Right ventricle myocardium inferior (tissue), 1 donor: Measurements from ENCODE around the gene CSNK1D. TPM values are rescaled to one million over a fixed set of nuclear protein-coding genes. Genes with fewer than 3 reads are reported as not detected.
A peak's percentile ranks its signal among the peaks of the same experiment; 100 is the strongest.

ENCODE experiments used
- ATAC-seq: fragments of 200-7000 bp; cut with Tn5 transposase; one replicate; pipeline ENCODE4 v1.9.1; 2020; ENCODE audit warnings: mild to moderate bottlenecking, moderate library complexity
- DNase-seq: peaks from one replicate; pipeline ENCODE4 v3.0.0; 2021; ENCODE audit errors: missing footprints
- intact Hi-C: fragments of 100-400 bp; cut with DNase I; formaldehyde crosslinking; loops from one replicate; pipeline ENCODE4 v1.11.0; 2022
- long read RNA-seq: library from polyadenylated mRNA; unstranded; transcript quantifications from one replicate; pipeline ENCODE4 v2.0.0, GENCODE V29; 2021
- total RNA-seq: library from RNA; stranded (reverse); fragmentation: NEBNext Ultra II Directional; extraction: Animal tissue kit (Norgen Biotek cat#: 25700); gene quantifications from one replicate; pipeline ENCODE4 v1.2.1, GENCODE V29; 2021
- donor health status: DM: no; HTN: yes; CAD: no; lungs with severe emphysema.

CSNK1D gene
- total RNA-seq, result 62.6 TPM
- long read RNA-seq, transcript CSNK1D-203 (10 exons, 2,047 nt), result major isoform, 5 of 21 reads
- long read RNA-seq, partial matches to known transcripts, result 1 of 21 reads
- long read RNA-seq, other reads (novel, unspliced or antisense), result 12 of 21 reads

GRCh38 chr17:82273327-82274133 lies at the start of gene CSNK1D:
TSS of gene CSNK1D (minus strand) at chr17:82273700. CDS start at chr17:82273381, 319 bp downstream.
- intact Hi-C loops, result loop anchor here (1.0 to 5.0 kb wide), 2 partner anchors 19 to 41 kb away; no protein-coding TSS in a partner anchor
- ATAC-seq (peak; percentile 95), DNase-seq (peak; percentile 96)

DNA sequence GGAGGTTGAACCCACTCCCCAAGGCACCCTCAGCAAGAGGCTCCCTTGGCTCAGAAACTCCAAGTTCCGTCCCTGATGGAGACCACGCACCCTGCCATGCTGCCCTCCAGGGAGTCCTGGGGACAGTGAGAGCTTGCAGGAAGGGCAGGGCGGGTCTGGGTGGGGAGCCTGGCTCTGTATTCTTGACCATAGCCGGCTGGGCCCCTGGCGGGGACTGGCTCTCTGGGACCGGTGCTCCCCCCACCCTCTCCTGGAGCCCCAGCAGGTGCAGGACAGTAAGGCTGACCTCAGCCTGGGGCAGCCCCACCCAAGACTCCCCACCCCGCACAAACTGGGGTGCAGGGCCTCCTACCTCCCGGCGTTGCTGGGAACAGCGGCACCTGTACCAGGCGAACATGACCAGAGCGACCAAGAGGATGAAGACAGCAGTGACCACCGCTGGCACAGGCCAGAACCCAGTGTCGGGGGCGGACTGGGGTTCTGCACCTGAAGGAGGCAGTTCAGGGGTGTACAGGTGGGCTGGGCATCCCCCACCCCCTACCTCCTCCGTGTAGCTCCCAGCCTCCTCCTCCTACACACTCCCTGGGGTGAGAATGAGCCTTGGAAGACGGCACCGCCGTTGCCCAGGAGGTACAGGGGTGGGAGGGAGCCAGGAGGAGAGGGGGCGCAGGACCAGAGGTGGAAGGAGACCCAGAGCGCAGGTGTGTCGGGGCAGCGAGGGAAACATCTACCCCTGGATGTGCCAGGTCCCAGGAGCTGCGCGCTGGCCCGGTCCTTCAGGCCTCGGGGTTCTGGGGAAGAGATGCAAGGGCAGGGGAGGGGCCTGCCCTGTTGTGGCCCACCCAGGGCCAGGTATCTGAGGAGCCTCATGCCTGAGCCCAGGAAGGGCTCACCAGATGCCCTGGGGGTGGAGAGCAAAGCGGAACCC lies 49.3 kb upstream of the CSNK1D start:
- DNase-seq (no peak), ATAC-seq (no peak)
- intact Hi-C loops, result no loop called here

DNA sequence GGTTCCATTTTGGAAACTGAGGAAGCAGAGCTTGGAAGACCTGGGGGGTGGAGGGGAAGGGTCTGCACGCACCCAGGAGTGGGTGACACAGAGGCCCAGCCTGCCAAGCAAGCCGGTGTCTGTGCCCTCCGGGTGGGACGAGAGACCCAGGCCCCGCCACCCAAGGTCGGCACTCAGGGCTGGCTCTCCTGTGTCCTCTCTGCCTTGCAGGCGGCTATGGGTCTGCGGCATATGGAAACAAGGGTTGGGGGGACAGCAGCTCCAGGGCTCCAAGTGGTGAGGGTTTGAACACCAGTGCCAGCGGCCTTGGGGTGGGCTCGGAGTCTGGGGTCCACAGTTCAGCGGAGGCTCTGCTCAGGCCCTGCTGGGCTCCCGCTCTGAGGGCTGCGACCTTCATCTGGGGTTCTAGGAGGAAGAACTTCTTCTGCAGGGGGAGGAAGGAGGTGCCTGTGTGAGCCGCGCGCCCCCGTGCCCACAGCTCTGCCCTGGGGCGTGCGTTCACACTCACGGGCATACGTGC lies 48.5 kb upstream of the CSNK1D start:
- DNase-seq (no peak), ATAC-seq (peak; percentile 15)
- intact Hi-C loops, result loop anchor here (1.0 to 2.0 kb wide), 2 partner anchors 85 to 116 kb away; no protein-coding TSS in a partner anchor

DNA sequence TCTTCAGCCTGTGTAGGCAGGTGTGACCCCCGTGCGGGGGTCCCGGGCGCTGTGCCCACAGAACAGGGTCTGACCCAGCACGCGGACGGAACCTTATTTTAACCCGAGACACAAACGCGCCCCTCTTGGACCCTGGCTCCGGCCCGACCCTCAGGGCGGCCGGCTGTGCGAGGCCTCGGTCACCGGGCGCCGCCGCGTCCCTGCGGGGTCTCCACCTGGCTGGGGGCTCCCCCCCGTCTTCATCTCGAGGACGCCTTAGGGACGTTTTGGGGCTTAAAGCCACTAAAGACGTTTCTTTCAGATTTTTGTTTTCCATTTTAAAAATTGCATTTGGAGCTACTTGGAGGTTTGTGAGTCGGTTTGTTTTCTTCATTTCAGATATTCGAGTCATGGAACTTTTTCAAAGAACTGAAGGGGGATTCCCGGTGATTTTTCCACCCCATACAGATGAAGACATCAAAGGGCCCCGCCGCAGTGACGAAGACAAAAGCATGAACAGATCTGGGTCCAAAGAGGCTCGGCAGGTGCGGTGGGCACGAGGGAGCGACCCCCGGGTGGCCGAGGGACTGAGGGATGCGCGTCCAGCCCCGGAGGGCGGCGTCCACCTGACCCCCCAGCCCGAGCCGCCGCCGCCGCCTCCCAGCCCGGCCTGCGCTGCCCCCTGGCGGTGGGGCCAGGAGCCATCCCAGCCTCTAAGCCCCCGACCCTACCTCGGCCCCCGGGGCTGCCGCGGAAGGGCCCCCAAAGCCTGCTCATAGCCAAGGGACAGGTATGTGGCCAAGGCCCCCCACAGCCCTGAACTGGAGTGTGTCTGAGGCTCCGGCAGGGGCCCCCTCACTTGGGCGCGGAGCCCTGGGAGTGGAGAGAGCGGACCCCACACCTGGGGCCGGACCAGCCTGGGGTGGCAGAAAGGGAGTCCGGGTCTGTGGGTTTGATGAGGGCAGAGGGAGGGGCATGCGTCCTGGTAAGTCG lies 47.7 kb upstream of the CSNK1D start:
- DNase-seq, result no peak
- intact Hi-C loops, result loop anchor here (1.0 to 2.0 kb wide), 2 partner anchors 84 to 115 kb away; no protein-coding TSS in a partner anchor
- ATAC-seq, result no peak

GRCh38 chr17:82320140-82320840 lies 46.8 kb upstream of the CSNK1D start:
- DNase-seq (no peak), ATAC-seq (no peak)
- intact Hi-C loops, result loop anchor here (2.0 kb wide), 1 partner anchor 83 kb away; no protein-coding TSS in a partner anchor

GRCh38 chr17:82319619-82320062 lies 46.1 kb upstream of the CSNK1D start:
- DNase-seq (no peak), ATAC-seq (no peak)
- intact Hi-C loops, result loop anchor here (2.0 kb wide), 1 partner anchor 83 kb away; no protein-coding TSS in a partner anchor

DNA sequence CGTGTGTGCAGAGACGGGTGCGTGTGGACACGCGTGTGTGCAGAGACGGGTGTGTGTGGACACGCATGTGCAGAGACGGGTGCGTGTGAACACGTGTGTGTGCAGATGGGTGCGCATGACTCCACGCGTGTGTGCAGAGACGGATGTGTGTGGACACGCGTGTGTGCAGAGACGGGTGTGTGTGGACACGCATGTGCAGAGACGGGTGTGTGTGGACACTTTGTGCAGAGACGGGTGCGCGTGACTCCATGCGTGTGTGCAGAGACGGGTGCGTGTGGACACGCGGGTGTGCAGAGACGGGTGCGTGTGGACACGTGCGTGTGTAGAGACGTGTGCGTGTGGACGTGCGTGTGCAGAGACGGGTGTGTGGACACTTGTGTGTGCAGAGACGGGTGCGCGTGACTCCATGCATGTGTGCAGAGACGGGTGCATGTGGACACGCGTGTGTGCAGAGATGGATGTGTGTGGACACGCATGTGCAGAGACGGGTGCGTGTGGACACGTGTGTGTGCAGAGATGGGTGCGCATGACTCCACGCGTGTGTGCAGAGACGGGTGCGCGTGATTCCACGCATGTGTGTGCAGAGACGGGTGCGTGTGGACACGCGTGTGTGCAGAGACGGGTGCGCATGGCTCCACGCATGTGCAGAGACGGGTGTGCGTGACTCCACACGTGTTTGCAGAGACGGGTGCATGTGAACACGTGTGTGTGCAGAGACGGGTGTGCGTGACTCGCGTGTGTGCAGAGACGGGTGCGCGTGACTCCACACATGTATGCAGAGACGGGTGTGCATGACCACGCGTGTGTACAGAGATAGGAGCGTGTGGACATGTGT lies 45.5 kb upstream of the CSNK1D start:
- intact Hi-C loops, result no loop called here
- ATAC-seq, result no peak
- no peak for DNase-seq

GRCh38 chr17:82318169-82318498 lies 44.6 kb upstream of the CSNK1D start:
- ATAC-seq, result no peak
- intact Hi-C loops, result no loop called here
- no peak for DNase-seq

DNA sequence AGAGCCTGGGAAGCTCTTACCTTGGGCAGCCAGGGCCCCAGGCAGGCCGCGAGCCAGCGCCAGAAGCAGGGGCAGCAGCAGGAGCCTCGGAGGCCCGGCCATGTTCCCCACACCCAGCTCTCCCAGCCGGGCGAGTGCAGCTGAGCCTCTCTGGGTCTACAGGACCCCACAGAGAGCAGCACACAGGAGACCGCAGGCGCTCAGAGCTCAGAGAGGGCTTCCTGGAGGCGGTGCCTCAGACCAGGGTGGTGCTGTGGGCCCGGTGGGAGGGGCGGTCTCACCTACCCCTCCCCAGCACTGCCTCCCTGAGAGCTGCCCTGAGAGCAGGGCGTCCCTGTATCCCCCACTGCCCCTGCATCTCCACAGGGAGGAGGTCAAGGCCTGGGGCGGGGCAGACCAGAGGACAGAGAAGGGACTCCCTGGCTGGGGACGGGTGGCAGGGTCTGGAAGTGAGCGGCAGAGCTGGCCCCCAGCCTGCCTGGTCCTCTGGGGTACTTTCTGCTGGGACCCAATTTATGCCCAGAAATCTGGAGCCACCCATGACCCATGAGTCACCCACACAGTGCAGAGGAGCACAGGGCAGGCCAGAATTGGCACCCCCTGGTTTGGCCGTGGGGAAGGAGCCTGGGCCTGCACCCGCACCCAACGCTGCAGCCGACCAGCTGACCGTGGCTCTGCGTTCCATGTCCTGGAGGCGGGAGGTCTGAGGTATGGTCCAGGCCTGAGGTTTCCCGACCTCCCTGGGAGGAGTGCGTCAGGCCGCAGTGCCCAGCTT lies 44.1 kb upstream of the CSNK1D start, which contains the start of gene CD7:
TSS of gene CD7 (minus strand) at position 215 of the 775 bp plus-strand sequence. CDS start at position 102, 113 bp downstream.
- DNase-seq (no peak), ATAC-seq (no peak)
- intact Hi-C loops, result no loop called here

DNA sequence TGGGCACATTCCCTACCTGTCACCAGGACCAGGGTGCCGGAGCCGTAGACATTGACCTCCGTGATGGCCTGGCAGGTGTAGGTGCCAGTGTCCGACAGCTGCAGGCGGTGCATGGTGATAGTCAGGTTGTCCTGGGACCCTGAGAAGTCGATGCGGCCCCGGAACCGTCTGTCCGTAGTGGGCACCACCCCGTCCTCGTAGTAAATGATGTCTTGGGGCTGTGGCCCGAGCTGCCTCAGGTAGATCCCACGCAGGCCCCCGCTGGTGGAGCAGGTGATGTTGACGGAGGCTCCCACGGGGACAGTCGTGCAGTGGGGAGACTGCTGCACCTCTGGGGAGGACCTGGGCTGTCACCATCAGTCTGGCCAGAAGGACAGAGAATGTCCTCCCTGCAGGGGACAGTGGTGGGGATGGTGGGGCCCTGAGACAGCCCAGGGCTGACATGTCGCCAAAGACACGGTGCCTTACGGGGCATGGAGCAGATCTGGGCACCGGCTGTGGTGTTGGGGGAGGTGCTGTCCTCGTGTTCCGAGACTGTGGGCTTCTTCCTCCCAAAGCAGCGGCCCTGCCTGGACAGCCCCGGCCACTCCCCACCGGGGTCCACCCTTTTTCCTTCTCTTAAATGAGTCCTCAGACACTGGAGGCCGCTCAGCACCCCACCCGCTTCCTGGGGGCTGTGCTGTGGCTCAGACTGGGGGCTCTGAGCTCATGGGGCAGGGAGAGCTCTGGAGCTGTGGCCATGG lies 43.3 kb upstream of the CSNK1D start:
- no peak for DNase-seq
- peak; percentile 4 for ATAC-seq
- intact Hi-C loops, result no loop called here

DNA sequence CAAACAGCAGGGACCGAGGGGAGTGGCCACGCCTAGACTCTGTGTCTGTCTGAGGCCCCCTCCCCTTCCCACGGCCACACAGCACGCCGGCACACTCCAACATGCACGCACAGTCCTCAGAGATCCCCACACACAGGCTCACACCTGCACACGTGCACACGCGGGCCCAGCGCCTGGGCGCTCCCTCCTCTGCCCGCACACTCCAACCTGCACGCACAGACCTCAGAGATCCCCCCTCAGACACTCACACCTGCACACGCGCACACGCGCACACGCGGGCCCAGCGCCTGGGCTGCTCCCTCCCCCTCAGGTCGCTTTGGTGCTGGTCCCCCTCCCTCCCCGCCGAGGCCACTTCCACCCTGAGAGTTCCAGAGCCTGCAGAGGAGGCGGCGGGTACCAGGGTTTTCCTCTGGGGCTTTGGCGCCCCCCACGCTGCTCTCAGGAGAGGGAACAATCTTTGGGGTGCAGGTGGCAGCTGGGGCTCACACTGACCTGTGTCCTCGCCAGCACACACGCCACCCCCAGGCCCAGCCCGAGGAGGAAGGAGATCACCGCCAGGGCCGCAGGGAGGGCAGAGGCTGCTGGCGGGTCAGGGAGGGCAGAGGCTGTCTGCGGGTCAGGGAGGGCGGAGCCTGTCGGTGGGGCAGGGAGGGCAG lies 42.3 kb upstream of the CSNK1D start:
- peak; percentile 12 for ATAC-seq
- intact Hi-C loops, result no loop called here
- DNase-seq, result no peak

DNA sequence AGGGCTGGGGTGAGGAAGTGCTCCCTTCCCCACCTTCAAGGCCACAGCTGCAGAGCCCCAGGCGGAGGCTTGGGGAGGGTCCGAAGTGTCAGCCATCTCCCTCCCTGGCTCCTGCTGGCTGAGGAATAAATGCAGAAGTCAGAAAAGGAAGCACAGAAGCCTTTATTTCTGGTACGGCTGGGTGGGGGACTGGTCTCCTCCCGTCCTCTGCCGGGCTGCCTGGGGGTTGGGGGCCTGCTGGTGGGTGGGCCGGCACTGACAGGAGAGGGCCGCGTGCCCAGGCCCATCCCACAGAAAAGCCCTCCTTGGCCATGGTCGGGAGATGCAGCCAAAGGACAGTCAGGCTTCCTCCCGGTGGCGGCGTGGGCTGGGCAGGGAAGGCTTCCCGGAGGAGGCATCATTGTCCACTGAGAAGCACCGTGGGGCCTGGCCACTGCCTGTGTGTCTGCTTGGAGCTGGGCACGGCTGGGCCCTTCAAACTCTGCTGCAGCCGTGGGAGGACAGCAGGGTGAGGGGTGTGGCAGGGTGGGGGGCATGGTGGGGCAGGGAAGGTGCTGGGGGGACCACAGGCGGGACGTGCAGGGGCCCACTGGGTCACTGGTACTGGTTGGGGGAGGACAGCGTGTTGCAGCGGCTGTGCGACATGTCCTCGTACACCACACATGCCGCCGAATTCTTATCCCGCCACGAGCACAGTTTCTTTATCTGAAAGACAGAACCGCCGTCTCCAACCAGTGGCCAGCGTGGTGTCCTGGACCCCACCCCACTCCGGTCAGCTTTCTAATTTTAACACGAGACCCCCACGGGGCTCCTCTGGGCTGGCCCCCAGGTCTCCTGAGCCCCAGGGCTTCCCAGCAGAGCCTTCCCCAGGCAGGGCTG lies 41.5 kb upstream of the CSNK1D start:
- ATAC-seq (no peak), DNase-seq (no peak)
- intact Hi-C loops, result no loop called here

DNA sequence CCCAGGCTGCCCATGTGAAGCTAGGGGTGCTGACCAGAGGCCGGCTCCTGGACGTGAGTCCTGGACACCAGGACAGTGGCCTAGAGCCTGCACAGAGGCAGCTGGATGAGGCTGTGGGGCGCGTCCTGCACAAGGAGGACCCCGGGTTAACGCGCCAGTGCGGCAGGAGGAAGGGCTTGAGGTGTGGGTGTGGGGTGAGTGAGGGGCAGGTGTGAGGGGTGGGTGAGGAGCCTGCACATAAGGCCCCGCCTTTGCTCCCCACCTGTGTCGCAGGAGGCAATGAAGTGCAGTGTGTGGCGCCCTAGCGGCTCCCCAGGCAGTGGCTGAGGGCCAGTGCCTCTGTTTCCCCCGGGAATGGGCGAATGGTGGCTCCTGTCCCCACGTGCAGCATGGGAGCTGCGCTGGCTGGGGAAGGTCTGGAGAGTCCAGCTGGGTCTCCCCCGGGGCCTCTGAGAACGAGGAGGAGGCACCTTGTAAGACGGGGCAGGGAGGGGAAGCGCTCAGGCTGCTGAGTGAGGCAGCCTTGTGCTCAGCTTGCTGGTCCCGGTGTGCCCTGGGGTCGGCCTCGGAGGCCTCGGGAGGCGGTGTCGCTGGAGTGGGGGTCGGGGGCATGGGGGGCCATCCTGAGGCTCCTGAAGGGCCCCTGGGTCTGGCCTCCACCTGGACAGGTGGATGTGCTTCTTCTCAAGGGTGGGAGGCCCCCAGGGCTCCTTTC lies 40.7 kb upstream of the CSNK1D start:
- ATAC-seq (no peak), DNase-seq (no peak)
- intact Hi-C loops, result no loop called here
